Heart left ventricle (tissue), 13 donors: ENCODE measurements around the gene PPP1R14C.

ENCODE experiments used
- CTCF ChIP-seq, 12 donors: fragments of 200-600 bp; sonication (generic) in 4 of 12; IDR thresholded peaks; one replicate each; pipeline versions ENCODE4 v1.5.0 to v1.8.0; 2018 to 2022; ENCODE audit warnings: antibody characterized with exemption in 12 of 12, mild to moderate bottlenecking in 5 of 12
- POLR2A ChIP-seq, 2 donors: fragments of 450-650 bp; IDR thresholded peaks; one replicate each; pipeline ENCODE4 v1.6.1; 2017; ENCODE audit warnings: antibody characterized with exemption in 2 of 2, mild to moderate bottlenecking in 2 of 2, moderate library complexity in 2 of 2
- donor health status: ischemic (EF 13 %, LVEDD 7.1; RV severe dilation, severe dysfunction).
- donor health status: DM: no; HTN: yes; CAD: no.
- donor health status: DM: no; HTN: no; CAD: no.
- donor health status: ischemic (EF 25% LVEDD 6.9; RV normal size, moderate dysfunction).
- donor health status: ischemic (EF 25% LVEDD 5.7; RV mildly dilated, moderate dysfunction).
- donor health status: ischemic (EF 35%, LVEDD 5.7; RV mildly dilated, moderate dysfunction).
- donor health status: nonischemic (EF 11% LVEDD 7.7; RV severe dilation, severe dysfunction).
- donor health status: DM: yes; HTN: yes; CAD: no.
- donor health status: PGD.
- donor health status: ischemic (EF 29% LVEDD 5.4; RV normal size, mild dysfunction).
- donor health status: nonischemic (EF 23%, LVEDD 6.1; RV moderate dilation, normal function).

DNA sequence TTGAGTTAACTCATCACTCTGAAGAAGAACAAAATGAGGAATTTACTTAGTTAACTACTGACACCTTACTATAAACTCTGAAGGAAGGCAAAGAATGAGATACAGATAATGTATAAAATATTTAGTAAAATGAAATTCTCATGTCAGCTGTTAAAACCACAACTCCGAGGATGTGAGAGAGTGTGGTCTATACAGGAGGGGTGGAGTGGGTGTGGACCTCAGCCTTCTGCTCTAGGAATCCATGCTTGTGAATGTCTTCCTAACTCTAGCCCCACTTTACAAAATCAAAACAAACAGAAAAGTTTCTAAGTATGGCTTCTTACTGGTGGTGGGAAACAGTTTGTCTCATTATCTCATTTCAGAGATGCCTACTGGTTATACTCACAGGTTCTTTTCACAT, 14.2 kb downstream of the PPP1R14C start:
- TF ChIP-seq CTCF (IDR thresholded peaks at IDR 0.05), result no peak
- no peak for TF ChIP-seq POLR2A (IDR thresholded peaks at IDR 0.05)
